SK-N-SH (cell line): ENCODE measurements around the gene CALCOCO1. TPM values are rescaled to one million over a fixed set of nuclear protein-coding genes. Genes with fewer than 3 reads are reported as not detected.

Source experiments
- CTCF ChIA-PET: fragments of 300-600, 350-600 bp; formaldehyde crosslinking; extraction: SDS; loops from one replicate; lab custom pipeline; 2021; lab: Yijun Ruan, JAX
- POLR2A ChIA-PET: fragments of 350-600 bp; sonication (Branson Sonifier 250); formaldehyde crosslinking; extraction: SDS; loops from one replicate; lab custom pipeline; 2020; ENCODE audit warnings: antibody characterized with exemption, inconsistent platforms; lab: Yijun Ruan, JAX
- DNase-seq: peaks from one replicate; pipeline ENCODE4 v3.0.0; 2012
- H2AFZ ChIP-seq: fragments of 200-600 bp; sonication (generic); 2 replicates; pipeline ENCODE4 v1.8.1; 2016; ENCODE audit warnings: antibody characterized with exemption, mild to moderate bottlenecking, low read depth
- H3F3A ChIP-seq: fragments of 200-600 bp; sonication (generic); replicated peaks from 2 replicates; pipeline ENCODE3; 2016; ENCODE audit warnings: antibody characterized with exemption, mild to moderate bottlenecking; ENCODE audit not compliant: insufficient read depth
- H3K27ac ChIP-seq, 2 experiments: fragments of 200-500 bp in 1 of 2; fragments of 200-600 bp in 1 of 2; sonication (Bioruptor generic) in 1 of 2; sonication (generic), shearing (Covaris generic) in 1 of 2; 2 replicates each; pipeline versions ENCODE4 v1.5.1 to v1.6.1; 2014 to 2016; ENCODE audit warnings: low read depth in 2 of 2, inconsistent platforms in 1 of 2, low read length in 1 of 2, mild to moderate bottlenecking in 1 of 2, mixed read lengths in 1 of 2
- H3K27me3 ChIP-seq: fragments of 200-600 bp; sonication (generic), shearing (Covaris generic); 2 replicates; pipeline ENCODE4 v1.6.1; 2016; ENCODE audit warnings: mixed run types; ENCODE audit not compliant: insufficient read depth
- H3K36me3 ChIP-seq, 2 experiments: fragments of 200-500 bp in 1 of 2; fragments of 200-600 bp in 1 of 2; sonication (Bioruptor generic) in 1 of 2; sonication (generic) in 1 of 2; replicated peaks in 1 of 2; 2 replicates each; pipeline versions ENCODE3 to v1.5.1; 2014 to 2016; ENCODE audit warnings: low read length in 1 of 2, mild to moderate bottlenecking in 1 of 2; ENCODE audit not compliant: insufficient read depth in 2 of 2, control insufficient read depth in 1 of 2
- H3K4me1 ChIP-seq, 2 experiments: fragments of 200-500 bp in 1 of 2; fragments of 200-600 bp in 1 of 2; sonication (Bioruptor generic) in 1 of 2; sonication (generic), shearing (Covaris generic) in 1 of 2; 2 replicates each; pipeline versions ENCODE4 v1.5.1 to v1.6.1; 2014 to 2016; ENCODE audit warnings: low read depth in 1 of 2, low read length in 1 of 2, mixed run types in 1 of 2; ENCODE audit not compliant: insufficient read depth in 2 of 2, control insufficient read depth in 1 of 2
- H3K4me2 ChIP-seq: fragments of 200-600 bp; sonication (generic), shearing (Covaris generic); 2 replicates; pipeline ENCODE4 v1.6.1; 2017; ENCODE audit warnings: mixed run types
- H3K4me3 ChIP-seq, 2 experiments: fragments of 200-500 bp in 1 of 2; fragments of 200-600 bp in 1 of 2; sonication (Bioruptor generic) in 1 of 2; sonication (generic), shearing (Covaris generic) in 1 of 2; 2 replicates each; pipeline versions ENCODE4 v1.5.1 to v1.8.1; 2014 to 2016; ENCODE audit warnings: low read depth in 2 of 2, inconsistent platforms in 1 of 2, low read length in 1 of 2, mild to moderate bottlenecking in 1 of 2, mixed read lengths in 1 of 2, moderate library complexity in 1 of 2
- H3K79me2 ChIP-seq: fragments of 200-600 bp; sonication (generic); 2 replicates; pipeline ENCODE4 v1.8.1; 2017; ENCODE audit warnings: mild to moderate bottlenecking; ENCODE audit not compliant: insufficient read depth
- H3K9ac ChIP-seq: fragments of 200-600 bp; sonication (generic); 2 replicates; pipeline ENCODE4 v1.6.1; 2017; ENCODE audit warnings: mixed run types
- H3K9me2 ChIP-seq: fragments of 200-600 bp; sonication (generic); 2 replicates; pipeline ENCODE4 v1.6.1; 2017; ENCODE audit warnings: mixed run types
- H3K9me3 ChIP-seq: fragments of 200-600 bp; sonication (generic); 2 replicates; pipeline ENCODE4 v1.6.1; 2017; ENCODE audit warnings: mixed run types, mild to moderate bottlenecking, moderate library complexity
- H4K20me1 ChIP-seq: fragments of 200-600 bp; sonication (generic); 2 replicates; pipeline ENCODE4 v1.6.1; 2017; ENCODE audit warnings: mild to moderate bottlenecking, mixed run types; ENCODE audit not compliant: insufficient read depth
- CHD2 ChIP-seq: fragments of 150-350 bp; IDR thresholded peaks from 2 replicates; pipeline ENCODE4 v1.6.1; 2018; ENCODE audit warnings: low read length; ENCODE audit not compliant: partially characterized antibody
- FOSL2 ChIP-seq: IDR thresholded peaks from 2 replicates; pipeline ENCODE4 v1.4.0; 2012; ENCODE audit warnings: low read depth, mild to moderate bottlenecking, moderate library complexity, borderline replicate concordance
- GABPA ChIP-seq: IDR thresholded peaks from 2 replicates; pipeline ENCODE4 v1.4.0; 2012; ENCODE audit warnings: low read depth, mild to moderate bottlenecking
- NFIC ChIP-seq: IDR thresholded peaks from 2 replicates; pipeline ENCODE4 v1.4.0; 2012; ENCODE audit warnings: borderline replicate concordance
- NRF1 ChIP-seq: IDR thresholded peaks from 2 replicates; pipeline ENCODE4 v1.6.1; 2012; ENCODE audit warnings: low read depth, mild to moderate bottlenecking, low read length
- POLR2AphosphoS5 ChIP-seq: IDR thresholded peaks from 2 replicates; pipeline ENCODE4 v1.6.1; 2012; ENCODE audit warnings: low read depth, low read length
- RAD21 ChIP-seq: IDR thresholded peaks from 2 replicates; pipeline ENCODE4 v1.6.1; 2012; ENCODE audit warnings: mild to moderate bottlenecking, low read length
- RXRA ChIP-seq: IDR thresholded peaks from 2 replicates; pipeline ENCODE4 v1.4.0; 2012; ENCODE audit warnings: low read depth, mild to moderate bottlenecking, borderline replicate concordance
- SIN3A ChIP-seq: IDR thresholded peaks from 2 replicates; pipeline ENCODE4 v1.6.1; 2012; ENCODE audit warnings: low read depth, mild to moderate bottlenecking, low read length, moderate library complexity, borderline replicate concordance
- TAF1 ChIP-seq: IDR thresholded peaks from 2 replicates; pipeline ENCODE4 v1.6.1; 2012; ENCODE audit warnings: low read depth, mild to moderate bottlenecking, low read length, moderate library complexity, borderline replicate concordance
- TCF12 ChIP-seq: IDR thresholded peaks from 2 replicates; pipeline ENCODE4 v1.4.0; 2012
- YY1 ChIP-seq: IDR thresholded peaks from 2 replicates; pipeline ENCODE4 v1.4.0; 2012; ENCODE audit warnings: low read depth, mild to moderate bottlenecking
- WGBS: methylation state at CpG from one replicate; pipeline ENCODE4 v1.1.6; 2017; ENCODE audit warnings: low lambda C conversion rate; 5-methylcytosine and 5-hydroxymethylcytosine counted together
- polyA plus RNA-seq, 3 experiments: library from polyadenylated mRNA; depleted of rRNA; stranded (reverse); fragments of >200 nt; gene quantifications; 2 replicates each; pipeline ENCODE4 v1.2.3, GENCODE V29; 2012
- TF ChIP-seq, protein P1 (sequence below): IDR thresholded peaks from 2 replicates; pipeline ENCODE4 v1.4.0; 2012; ENCODE audit warnings: low read depth, borderline replicate concordance
- TF ChIP-seq, protein P2 (sequence below): IDR thresholded peaks from 2 replicates; pipeline ENCODE4; 2012
- TF ChIP-seq, protein P3 (sequence below): fragments of 200-600 bp; sonication (generic); IDR thresholded peaks from 2 replicates; pipeline ENCODE4 v1.6.1; 2017; ENCODE audit warnings: antibody characterized with exemption, mild to moderate bottlenecking, moderate library complexity
- TF ChIP-seq, protein P4 (sequence below): fragments of 150-350 bp; IDR thresholded peaks from 2 replicates; pipeline ENCODE4 v1.6.1; 2016; ENCODE audit warnings: mild to moderate bottlenecking, low read depth, low read length

CALCOCO1 gene
- polyA plus RNA-seq, 1 of the 3 experiments (the other 2 are of a cell fraction): 72.1 TPM

DNA sequence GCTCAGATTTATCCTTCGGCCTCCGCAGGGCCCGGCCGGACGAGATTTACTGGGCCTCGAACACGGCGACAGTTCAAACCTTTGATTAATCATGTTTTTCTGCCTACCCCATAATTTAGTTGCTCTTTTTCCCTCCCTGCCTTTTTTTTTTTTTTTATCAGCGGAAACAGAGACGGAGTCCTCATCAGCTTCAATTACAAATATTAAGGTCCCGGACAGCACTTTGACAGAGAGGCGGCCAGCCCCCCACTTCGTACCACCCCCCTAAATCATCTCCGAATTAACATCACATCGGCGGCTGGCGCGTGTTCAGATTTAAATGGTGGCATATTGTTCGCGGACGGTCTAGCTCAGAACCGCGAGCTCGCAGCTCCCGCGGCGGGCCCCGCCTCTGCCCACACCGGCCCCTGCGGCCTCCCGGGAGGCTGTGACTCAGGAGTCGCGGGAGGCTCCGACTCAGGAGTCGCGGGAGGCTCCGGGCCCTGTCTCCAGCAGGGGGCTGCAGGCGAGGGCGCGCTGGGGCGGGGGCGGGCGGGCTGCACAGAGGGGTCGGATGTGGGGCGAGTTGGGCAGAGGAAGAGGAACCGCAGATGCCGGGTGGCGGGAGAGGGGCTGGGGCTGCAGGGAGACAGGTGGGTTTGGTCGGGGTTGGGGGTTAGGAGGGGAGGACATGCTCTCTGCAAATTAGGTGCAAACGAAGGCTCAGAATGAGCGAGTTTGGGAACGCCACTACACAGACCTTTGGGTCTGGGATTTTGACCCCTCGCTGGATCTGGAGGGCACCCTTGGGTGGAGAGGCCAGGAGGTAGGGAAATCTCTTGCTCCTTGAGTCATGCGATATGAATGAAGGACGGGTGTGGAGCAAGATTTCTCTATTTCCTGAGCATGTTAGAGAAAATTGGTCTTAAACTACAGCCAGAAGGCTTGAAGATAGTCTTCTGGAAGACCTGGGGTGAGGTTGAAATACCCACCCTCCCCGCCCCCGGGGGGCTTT, 31.8 kb downstream of the CALCOCO1 start (continued):
- TF ChIP-seq TAF1 (no peak), POLR2AphosphoS5 (no peak), FOSL2 (no peak), RXRA (no peak), SIN3A (no peak)
- TF ChIP-seq, protein P1, sequence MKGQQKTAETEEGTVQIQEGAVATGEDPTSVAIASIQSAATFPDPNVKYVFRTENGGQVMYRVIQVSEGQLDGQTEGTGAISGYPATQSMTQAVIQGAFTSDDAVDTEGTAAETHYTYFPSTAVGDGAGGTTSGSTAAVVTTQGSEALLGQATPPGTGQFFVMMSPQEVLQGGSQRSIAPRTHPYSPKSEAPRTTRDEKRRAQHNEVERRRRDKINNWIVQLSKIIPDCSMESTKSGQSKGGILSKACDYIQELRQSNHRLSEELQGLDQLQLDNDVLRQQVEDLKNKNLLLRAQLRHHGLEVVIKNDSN: no peak

DNA sequence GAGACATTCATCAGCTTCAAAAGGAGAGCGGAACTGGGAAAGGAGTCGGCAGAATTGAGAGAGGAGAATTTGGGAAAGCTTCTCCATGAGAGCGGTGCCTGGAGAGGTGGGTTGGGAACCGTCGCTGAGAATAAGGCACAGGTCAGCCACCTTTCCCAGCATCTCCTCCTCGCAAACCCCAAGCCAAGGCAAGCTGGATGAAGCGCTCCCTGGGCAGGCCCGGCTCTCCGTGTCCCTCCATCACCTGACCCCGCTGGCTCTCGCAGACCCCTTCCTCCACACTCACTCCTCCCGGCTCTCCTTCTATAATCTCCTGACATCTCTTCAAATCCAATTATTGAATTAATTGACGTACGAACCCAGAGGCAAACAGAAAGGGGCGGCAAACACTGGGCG, 32.5 kb downstream of the CALCOCO1 start:
- no peaks in the 10 kb centered on the region for H3K4me1 ChIP-seq
- CTCF ChIA-PET: interaction anchor here (0.8 to 28.9 kb wide), 4 partner anchors 9 to 152 kb away, joined by 3 to 760 read pairs (median 14); partner anchors contain the start of gene ATP5MC2

More for the DNA sequence above, 32.5 kb downstream of the CALCOCO1 start:
- Histone ChIP-seq H3K79me2 (no peaks in the 10 kb centered on the region), H3K9me2 (no peaks in the 10 kb centered on the region), H3F3A (no peaks in the 10 kb centered on the region), H3K27me3 (peaks cover 46% of the 10 kb centered on the region), H3K36me3 (no peaks in the 10 kb centered on the region), H3K4me2 (no peak overlapping the region), H3K27ac (no peak overlapping the region), H3K9me3 (no peaks in the 10 kb centered on the region), H3K4me3 (no peak overlapping the region), H3K9ac (no peak overlapping the region), H2AFZ (no peak overlapping the region), H4K20me1 (no peaks in the 10 kb centered on the region)
- WGBS: 90% methylated on average over 16 of the region's 16 CpGs
- TF ChIP-seq GABPA (no peak), TCF12 (no peak), YY1 (no peak), NFIC (no peak), CHD2 (no peak), TAF1 (no peak), NRF1 (no peak), RXRA (no peak), FOSL2 (no peak), RAD21 (no peak)
- TF ChIP-seq, protein P2, sequence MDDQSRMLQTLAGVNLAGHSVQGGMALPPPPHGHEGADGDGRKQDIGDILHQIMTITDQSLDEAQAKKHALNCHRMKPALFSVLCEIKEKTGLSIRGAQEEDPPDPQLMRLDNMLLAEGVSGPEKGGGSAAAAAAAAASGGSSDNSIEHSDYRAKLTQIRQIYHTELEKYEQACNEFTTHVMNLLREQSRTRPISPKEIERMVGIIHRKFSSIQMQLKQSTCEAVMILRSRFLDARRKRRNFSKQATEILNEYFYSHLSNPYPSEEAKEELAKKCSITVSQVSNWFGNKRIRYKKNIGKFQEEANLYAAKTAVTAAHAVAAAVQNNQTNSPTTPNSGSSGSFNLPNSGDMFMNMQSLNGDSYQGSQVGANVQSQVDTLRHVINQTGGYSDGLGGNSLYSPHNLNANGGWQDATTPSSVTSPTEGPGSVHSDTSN: no peak
- TF ChIP-seq, protein P3, sequence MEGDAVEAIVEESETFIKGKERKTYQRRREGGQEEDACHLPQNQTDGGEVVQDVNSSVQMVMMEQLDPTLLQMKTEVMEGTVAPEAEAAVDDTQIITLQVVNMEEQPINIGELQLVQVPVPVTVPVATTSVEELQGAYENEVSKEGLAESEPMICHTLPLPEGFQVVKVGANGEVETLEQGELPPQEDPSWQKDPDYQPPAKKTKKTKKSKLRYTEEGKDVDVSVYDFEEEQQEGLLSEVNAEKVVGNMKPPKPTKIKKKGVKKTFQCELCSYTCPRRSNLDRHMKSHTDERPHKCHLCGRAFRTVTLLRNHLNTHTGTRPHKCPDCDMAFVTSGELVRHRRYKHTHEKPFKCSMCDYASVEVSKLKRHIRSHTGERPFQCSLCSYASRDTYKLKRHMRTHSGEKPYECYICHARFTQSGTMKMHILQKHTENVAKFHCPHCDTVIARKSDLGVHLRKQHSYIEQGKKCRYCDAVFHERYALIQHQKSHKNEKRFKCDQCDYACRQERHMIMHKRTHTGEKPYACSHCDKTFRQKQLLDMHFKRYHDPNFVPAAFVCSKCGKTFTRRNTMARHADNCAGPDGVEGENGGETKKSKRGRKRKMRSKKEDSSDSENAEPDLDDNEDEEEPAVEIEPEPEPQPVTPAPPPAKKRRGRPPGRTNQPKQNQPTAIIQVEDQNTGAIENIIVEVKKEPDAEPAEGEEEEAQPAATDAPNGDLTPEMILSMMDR: no peak
- TF ChIP-seq, protein P4, sequence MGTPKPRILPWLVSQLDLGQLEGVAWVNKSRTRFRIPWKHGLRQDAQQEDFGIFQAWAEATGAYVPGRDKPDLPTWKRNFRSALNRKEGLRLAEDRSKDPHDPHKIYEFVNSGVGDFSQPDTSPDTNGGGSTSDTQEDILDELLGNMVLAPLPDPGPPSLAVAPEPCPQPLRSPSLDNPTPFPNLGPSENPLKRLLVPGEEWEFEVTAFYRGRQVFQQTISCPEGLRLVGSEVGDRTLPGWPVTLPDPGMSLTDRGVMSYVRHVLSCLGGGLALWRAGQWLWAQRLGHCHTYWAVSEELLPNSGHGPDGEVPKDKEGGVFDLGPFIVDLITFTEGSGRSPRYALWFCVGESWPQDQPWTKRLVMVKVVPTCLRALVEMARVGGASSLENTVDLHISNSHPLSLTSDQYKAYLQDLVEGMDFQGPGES: no peak
- POLR2A ChIA-PET: no interaction called here
- DNase-seq: no peak
